Measurements from ENCODE around the gene VWA5B1. TPM values are rescaled to one million over a fixed set of nuclear protein-coding genes. Genes with fewer than 3 reads are reported as not detected.

Gene VWA5B1
- total RNA-seq, 1 donor: not detected

GRCh38 chr1:20402585-20403422 is 112.1 kb downstream of the VWA5B1 start:
- no peaks in the 10 kb centered on the region for H3K9me3 ChIP-seq (ENCODE audit: low read depth, low read length)
- no peak for DNase-seq (ENCODE audit: insufficient read length, low spot score, missing footprints)
- peaks cover 38% of the 10 kb centered on the region for H3K27me3 ChIP-seq (ENCODE audit: insufficient read depth, low read length)
- H2AFZ ChIP-seq (ENCODE audit: low read length): no peak overlapping the region
- H3K4me3 ChIP-seq (ENCODE audit: insufficient read depth, low read length): no peak overlapping the region
- no peak for TF ChIP-seq CTCF (IDR thresholded peaks at IDR 0.05; ENCODE audit: extremely low read depth, low read depth, low read length)
- H4K20me1 ChIP-seq (ENCODE audit: insufficient read depth, low read length): no peaks in the 10 kb centered on the region
- no peak overlapping the region for H3K4me2 ChIP-seq (ENCODE audit: insufficient read depth, low read length)
- H3K4me1 ChIP-seq (ENCODE audit: insufficient read depth, low read length): peaks cover 25% of the 10 kb centered on the region
- H3K79me2 ChIP-seq (ENCODE audit: insufficient read depth, low read length): no peaks in the 10 kb centered on the region
- no peaks in the 10 kb centered on the region for H3K36me3 ChIP-seq (ENCODE audit: insufficient read depth, low read length)
- no peak overlapping the region for H3K27ac ChIP-seq (ENCODE audit: low read depth, low read length)

GRCh38 chr1:20403423-20404145 is 112.9 kb downstream of the VWA5B1 start:
- peaks cover 38% of the 10 kb centered on the region for H3K27me3 ChIP-seq (ENCODE audit: insufficient read depth, low read length)
- peaks cover 25% of the 10 kb centered on the region for H3K4me1 ChIP-seq (ENCODE audit: insufficient read depth, low read length)
- no peaks in the 10 kb centered on the region for H3K79me2 ChIP-seq (ENCODE audit: insufficient read depth, low read length)
- H3K4me2 ChIP-seq (ENCODE audit: insufficient read depth, low read length): no peak overlapping the region
- H3K9me3 ChIP-seq (ENCODE audit: low read depth, low read length): no peaks in the 10 kb centered on the region
- no peak overlapping the region for H2AFZ ChIP-seq (ENCODE audit: low read length)
- no peaks in the 10 kb centered on the region for H3K36me3 ChIP-seq (ENCODE audit: insufficient read depth, low read length)
- no peak overlapping the region for H3K4me3 ChIP-seq (ENCODE audit: insufficient read depth, low read length)
- no peak for TF ChIP-seq CTCF (IDR thresholded peaks at IDR 0.05; ENCODE audit: extremely low read depth, low read depth, low read length)
- DNase-seq (ENCODE audit: insufficient read length, low spot score, missing footprints): no peak
- H3K27ac ChIP-seq (ENCODE audit: low read depth, low read length): no peak overlapping the region
- H4K20me1 ChIP-seq (ENCODE audit: insufficient read depth, low read length): no peaks in the 10 kb centered on the region

GRCh38 chr1:20404466-20404865 is 113.8 kb downstream of the VWA5B1 start:
- H2AFZ ChIP-seq (ENCODE audit: low read length): no peak overlapping the region
- H3K9me3 ChIP-seq (ENCODE audit: low read depth, low read length): no peaks in the 10 kb centered on the region
- H4K20me1 ChIP-seq (ENCODE audit: insufficient read depth, low read length): no peaks in the 10 kb centered on the region
- no peak overlapping the region for H3K4me2 ChIP-seq (ENCODE audit: insufficient read depth, low read length)
- no peak overlapping the region for H3K4me3 ChIP-seq (ENCODE audit: insufficient read depth, low read length)
- peaks cover 32% of the 10 kb centered on the region for H3K27me3 ChIP-seq (ENCODE audit: insufficient read depth, low read length)
- no peak for TF ChIP-seq CTCF (IDR thresholded peaks at IDR 0.05; ENCODE audit: extremely low read depth, low read depth, low read length)
- H3K4me1 ChIP-seq (ENCODE audit: insufficient read depth, low read length): peaks cover 32% of the 10 kb centered on the region
- no peak for DNase-seq (ENCODE audit: insufficient read length, low spot score, missing footprints)
- no peak overlapping the region for H3K27ac ChIP-seq (ENCODE audit: low read depth, low read length)
- H3K36me3 ChIP-seq (ENCODE audit: insufficient read depth, low read length): no peaks in the 10 kb centered on the region
- H3K79me2 ChIP-seq (ENCODE audit: insufficient read depth, low read length): no peaks in the 10 kb centered on the region

Other genes with a start within 250 kb of the VWA5B1 start
- gene PLA2G5, start 220.7 kb upstream of the VWA5B1 start, total RNA-seq: 1.8 and 2.9 TPM in 2 replicates
- not detected in 2 replicates for gene PLA2G2D, start 171.3 kb upstream of the VWA5B1 start, total RNA-seq
- not detected in 2 replicates for gene PLA2G2F, start 151.6 kb upstream of the VWA5B1 start, total RNA-seq
- under 0.01 TPM in 1 of 2 replicates, not detected in the other for gene UBXN10, start 104.8 kb upstream of the VWA5B1 start, total RNA-seq
- gene PLA2G2C, start 104.4 kb upstream of the VWA5B1 start, total RNA-seq: not detected in 2 replicates
- gene CAMK2N1, start 195.3 kb downstream of the VWA5B1 start, total RNA-seq: 0.36 and 1.5 TPM in 2 replicates
- gene MUL1, start 217.3 kb downstream of the VWA5B1 start, total RNA-seq: 31.8 and 37.3 TPM in 2 replicates

All from osteoblast (primary cell).